ENCODE data around the gene TSHZ1.

GRCh38 chr18:75255094-75255493, 44.5 kb downstream of the TSHZ1 start:
- TF ChIP-seq, protein P1, sequence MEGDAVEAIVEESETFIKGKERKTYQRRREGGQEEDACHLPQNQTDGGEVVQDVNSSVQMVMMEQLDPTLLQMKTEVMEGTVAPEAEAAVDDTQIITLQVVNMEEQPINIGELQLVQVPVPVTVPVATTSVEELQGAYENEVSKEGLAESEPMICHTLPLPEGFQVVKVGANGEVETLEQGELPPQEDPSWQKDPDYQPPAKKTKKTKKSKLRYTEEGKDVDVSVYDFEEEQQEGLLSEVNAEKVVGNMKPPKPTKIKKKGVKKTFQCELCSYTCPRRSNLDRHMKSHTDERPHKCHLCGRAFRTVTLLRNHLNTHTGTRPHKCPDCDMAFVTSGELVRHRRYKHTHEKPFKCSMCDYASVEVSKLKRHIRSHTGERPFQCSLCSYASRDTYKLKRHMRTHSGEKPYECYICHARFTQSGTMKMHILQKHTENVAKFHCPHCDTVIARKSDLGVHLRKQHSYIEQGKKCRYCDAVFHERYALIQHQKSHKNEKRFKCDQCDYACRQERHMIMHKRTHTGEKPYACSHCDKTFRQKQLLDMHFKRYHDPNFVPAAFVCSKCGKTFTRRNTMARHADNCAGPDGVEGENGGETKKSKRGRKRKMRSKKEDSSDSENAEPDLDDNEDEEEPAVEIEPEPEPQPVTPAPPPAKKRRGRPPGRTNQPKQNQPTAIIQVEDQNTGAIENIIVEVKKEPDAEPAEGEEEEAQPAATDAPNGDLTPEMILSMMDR (IDR thresholded peaks at IDR 0.05; ENCODE audit: low read depth, low read length), result no peak
- TF ChIP-seq MAX (IDR thresholded peaks at IDR 0.05; ENCODE audit: low read depth, low read length), result no peak
